Hepatocyte (in vitro differentiated cells): ENCODE results near the gene ZNF391. TPM values are rescaled to one million over a fixed set of nuclear protein-coding genes. Genes with fewer than 3 reads are reported as not detected.

Experiments
- DNase-seq: peaks from one replicate; pipeline ENCODE4 v3.0.0-alpha.2; 2016; ENCODE audit warnings: low spot score
- H2AFZ ChIP-seq: fragments of 200-600 bp; sonication (generic); 2 replicates; pipeline ENCODE4 v1.6.0; 2016; ENCODE audit warnings: antibody characterized with exemption, mild to moderate bottlenecking
- H3K27ac ChIP-seq: fragments of 200-600 bp; sonication (generic); 2 replicates; pipeline ENCODE4 v1.5.1; 2016; ENCODE audit warnings: mild to moderate bottlenecking
- H3K27me3 ChIP-seq: fragments of 200-600 bp; sonication (generic); 2 replicates; pipeline ENCODE4 v1.6.1; 2016
- H3K36me3 ChIP-seq: fragments of 200-600 bp; sonication (generic); replicated peaks from 2 replicates; pipeline ENCODE4 v1.5.1; 2016; ENCODE audit warnings: low read depth; ENCODE audit not compliant: insufficient read depth
- H3K4me1 ChIP-seq: fragments of 200-600 bp; sonication (generic); 2 replicates; pipeline ENCODE4 v1.5.1; 2016; ENCODE audit warnings: mild to moderate bottlenecking, moderate library complexity; ENCODE audit not compliant: insufficient read depth
- H3K4me2 ChIP-seq: fragments of 200-600 bp; sonication (generic); 2 replicates; pipeline ENCODE4 v1.6.0; 2016
- H3K4me3 ChIP-seq: fragments of 200-600 bp; sonication (generic); 2 replicates; pipeline ENCODE4 v1.5.1; 2016; ENCODE audit warnings: mild to moderate bottlenecking
- H3K79me2 ChIP-seq: fragments of 200-600 bp; sonication (generic); 2 replicates; pipeline ENCODE4 v1.6.0; 2017; ENCODE audit warnings: mild to moderate bottlenecking
- H3K9me2 ChIP-seq: fragments of 200-600 bp; sonication (generic); replicated peaks from 2 replicates; pipeline ENCODE4 v1.6.0; 2017; ENCODE audit warnings: mild to moderate bottlenecking; ENCODE audit not compliant: insufficient read depth
- H3K9me3 ChIP-seq: fragments of 200-600 bp; sonication (generic); 2 replicates; pipeline ENCODE4 v1.5.1; 2016; ENCODE audit warnings: low read depth, mild to moderate bottlenecking
- H4K20me1 ChIP-seq: fragments of 200-600 bp; sonication (generic); 2 replicates; pipeline ENCODE4 v1.6.0; 2016; ENCODE audit warnings: mild to moderate bottlenecking; ENCODE audit not compliant: insufficient read depth, poor library complexity, severe bottlenecking
- CTCF ChIP-seq: fragments of 200-600 bp; sonication (generic); IDR thresholded peaks from 2 replicates; pipeline ENCODE4 v1.5.1; 2016; ENCODE audit warnings: antibody characterized with exemption, mild to moderate bottlenecking; ENCODE audit not compliant: poor library complexity
- EZH2 ChIP-seq: fragments of 200-600 bp; sonication (generic); IDR thresholded peaks from 2 replicates; pipeline ENCODE4 v1.6.1; 2016; ENCODE audit warnings: antibody characterized with exemption, mild to moderate bottlenecking, borderline replicate concordance
- EZH2phosphoT487 ChIP-seq: fragments of 200-600 bp; sonication (generic); IDR thresholded peaks from one replicate; pipeline ENCODE4 v1.6.1; 2018; ENCODE audit warnings: antibody characterized with exemption, mild to moderate bottlenecking, low read depth, moderate library complexity; ENCODE audit not compliant: unreplicated experiment, severe bottlenecking
- WGBS: methylation state at CpG from one replicate; pipeline ENCODE4 v1.1.6; 2016; ENCODE audit warnings: low lambda C conversion rate; ENCODE audit errors: missing lambda C conversion rate; 5-methylcytosine and 5-hydroxymethylcytosine counted together
- polyA plus RNA-seq: library from polyadenylated mRNA; unstranded; fragments of >200 nt; fragmentation: Nextera tagmentation; extraction: Ambion mirVana; gene quantifications from 2 replicates; pipeline ENCODE4 v1.2.1, GENCODE V29; 2016
- total RNA-seq: library from RNA; depleted of rRNA; stranded (reverse); fragments of >200 nt; gene quantifications from 2 replicates; pipeline ENCODE4 v1.2.3, GENCODE V29; 2014

Gene ZNF391
- total and polyA plus RNA-seq, 2 experiments from 2014 or later, result 4.3 to 6.9 TPM

GRCh38 chr6:27400877-27401642 is 12.5 kb downstream of the ZNF391 start:
- Histone ChIP-seq H4K20me1 (no peaks in the 10 kb centered on the region), H3K4me3 (no peak overlapping the region), H3K36me3 (no peaks in the 10 kb centered on the region), H3K4me1 (no peaks in the 10 kb centered on the region), H3K79me2 (no peaks in the 10 kb centered on the region), H2AFZ (no peak overlapping the region), H3K9me2 (no peaks in the 10 kb centered on the region), H3K27ac (no peak overlapping the region), H3K9me3 (peaks cover 12% of the 10 kb centered on the region), H3K4me2 (no peak overlapping the region), H3K27me3 (no peaks in the 10 kb centered on the region)
- no peak for DNase-seq
- no peak for TF ChIP-seq EZH2
- WGBS, result 96% methylated on average over 16 of the region's 16 CpGs

DNA sequence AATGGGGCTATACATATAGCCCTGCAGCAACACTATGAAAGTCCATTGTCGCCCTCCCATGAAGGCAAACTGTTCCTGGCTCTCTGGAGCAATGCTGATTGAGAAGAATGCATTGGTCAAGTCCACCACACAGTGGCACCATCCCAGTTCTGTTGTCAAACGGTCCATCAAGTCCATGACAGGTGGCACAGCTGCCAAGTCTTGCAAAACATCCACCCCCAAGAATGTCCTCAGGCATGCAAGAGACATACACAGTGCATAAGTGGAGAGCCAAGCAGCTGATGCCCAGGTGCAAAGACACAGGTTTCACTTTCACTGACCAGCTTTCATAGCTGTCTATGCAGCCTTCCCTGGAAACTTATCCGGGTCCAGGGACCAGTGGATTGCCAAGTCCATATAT is 17.5 kb downstream of the ZNF391 start:
- Histone ChIP-seq H3K4me3 (no peak overlapping the region), H2AFZ (no peak overlapping the region), H3K27me3 (no peaks in the 10 kb centered on the region), H3K27ac (no peak overlapping the region), H3K9me2 (no peaks in the 10 kb centered on the region), H3K4me2 (no peak overlapping the region), H3K4me1 (no peaks in the 10 kb centered on the region), H3K36me3 (no peaks in the 10 kb centered on the region), H3K79me2 (no peaks in the 10 kb centered on the region), H4K20me1 (no peaks in the 10 kb centered on the region), H3K9me3 (no peaks in the 10 kb centered on the region)
- DNase-seq, result no peak
- 90% methylated on average over 3 of the region's 3 CpGs for WGBS
- TF ChIP-seq EZH2phosphoT487 (no peak), CTCF (no peak), EZH2 (no peak)

DNA sequence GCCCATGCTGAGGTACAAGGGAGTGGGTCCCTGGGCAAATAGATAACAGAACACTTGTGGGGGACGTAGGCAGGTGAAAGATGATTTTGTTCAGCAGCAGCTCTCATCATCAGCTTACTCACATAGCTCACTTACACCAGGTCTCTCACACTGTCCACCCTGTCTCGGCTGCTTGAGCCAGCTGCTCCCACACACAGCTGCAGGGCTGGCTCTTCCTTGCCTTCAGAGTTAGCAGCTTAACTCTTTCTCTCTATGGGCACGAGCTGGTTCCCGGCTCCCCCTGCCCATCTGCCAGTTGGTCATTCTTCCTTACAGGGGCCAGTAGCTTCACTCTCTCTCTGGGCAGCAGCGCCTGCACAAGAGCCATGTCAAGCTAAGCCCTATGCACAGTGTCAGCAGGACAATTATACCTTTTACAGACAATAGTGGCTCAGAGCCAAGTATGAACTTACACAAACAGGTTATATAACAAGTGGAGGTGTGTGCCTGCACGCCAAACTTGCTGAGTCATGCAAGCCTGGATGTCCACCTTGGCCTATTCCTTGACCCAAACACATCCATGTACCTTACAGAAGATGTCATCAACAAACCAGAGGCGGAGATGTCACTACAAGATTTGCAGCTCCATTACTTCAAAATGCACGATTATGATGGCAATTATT is 18.7 kb downstream of the ZNF391 start:
- Histone ChIP-seq H3K36me3 (no peaks in the 10 kb centered on the region), H3K9me2 (no peaks in the 10 kb centered on the region), H3K4me1 (no peaks in the 10 kb centered on the region), H3K27ac (no peak overlapping the region), H3K4me2 (no peak overlapping the region), H4K20me1 (no peaks in the 10 kb centered on the region), H2AFZ (no peak overlapping the region), H3K9me3 (no peaks in the 10 kb centered on the region), H3K27me3 (no peaks in the 10 kb centered on the region), H3K4me3 (no peak overlapping the region), H3K79me2 (no peaks in the 10 kb centered on the region)
- WGBS, result 85% methylated on average over 8 of the region's 8 CpGs
- DNase-seq, result no peak
- TF ChIP-seq EZH2 (no peak), CTCF (no peak), EZH2phosphoT487 (no peak)

DNA sequence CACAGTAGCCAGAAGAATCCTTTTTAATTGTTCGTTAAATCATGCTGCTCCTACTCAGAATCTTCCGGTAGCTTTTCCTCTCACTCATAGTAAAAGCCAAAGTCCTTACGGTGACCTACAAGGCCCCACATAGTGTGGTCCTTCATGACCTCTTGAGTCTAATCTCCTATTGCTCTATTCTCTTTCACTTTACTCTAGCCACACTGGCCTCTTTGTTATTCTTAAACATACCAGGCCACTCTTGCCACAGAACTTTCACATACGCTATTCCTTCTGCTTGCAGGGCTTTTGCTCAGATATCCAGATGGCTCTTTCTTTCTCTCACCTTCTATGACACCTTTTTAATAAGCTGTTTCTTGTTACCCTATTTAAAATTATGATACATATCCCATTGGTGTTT is 25.7 kb downstream of the ZNF391 start:
- H3K9me3 ChIP-seq, result no peaks in the 10 kb centered on the region
- no peaks in the 10 kb centered on the region for H3K36me3 ChIP-seq
- TF ChIP-seq EZH2phosphoT487 (no peak), EZH2 (no peak), CTCF (no peak)
- H3K4me1 ChIP-seq, result no peaks in the 10 kb centered on the region
- DNase-seq, result no peak
- H3K4me2 ChIP-seq, result no peak overlapping the region
- no peak overlapping the region for H3K27ac ChIP-seq
- H4K20me1 ChIP-seq, result no peaks in the 10 kb centered on the region
- no peaks in the 10 kb centered on the region for H3K27me3 ChIP-seq
- no peaks in the 10 kb centered on the region for H3K9me2 ChIP-seq
- H3K4me3 ChIP-seq, result no peak overlapping the region
- H3K79me2 ChIP-seq, result no peaks in the 10 kb centered on the region
- WGBS, result 87% methylated on average over 4 of the region's 4 CpGs
- no peak overlapping the region for H2AFZ ChIP-seq
